Ectodermal cell (in vitro differentiated cells): ENCODE data around the gene TMEM248.
"Not testable (repeated sequence)": the region's sequence is repeated elsewhere in the genome, so short reads cannot be mapped to it uniquely, and the experiment has no call there.

Source experiments
- H3K27ac ChIP-seq: 2 replicates; pipeline ENCODE4 v1.7.0; 2013; ENCODE audit warnings: mild to moderate bottlenecking, low read depth, low read length; ENCODE audit not compliant: insufficient read depth, poor library complexity, severe bottlenecking
- H3K27me3 ChIP-seq: 2 replicates; pipeline ENCODE4 v1.7.0; 2013; ENCODE audit warnings: mild to moderate bottlenecking, low read length; ENCODE audit not compliant: insufficient read depth, control insufficient read depth, poor library complexity, severe bottlenecking
- H3K36me3 ChIP-seq: one replicate; pipeline ENCODE4 v1.7.0; 2013; ENCODE audit warnings: low read length; ENCODE audit not compliant: control insufficient read depth, insufficient read depth
- H3K4me1 ChIP-seq: one replicate; pipeline ENCODE4 v1.7.0; 2013; ENCODE audit warnings: low read length; ENCODE audit not compliant: control insufficient read depth, insufficient read depth
- H3K4me3 ChIP-seq: 2 replicates; pipeline ENCODE4 v1.7.0; 2013; ENCODE audit warnings: low read depth, low read length, control low read depth; ENCODE audit not compliant: insufficient read depth
- H3K9me3 ChIP-seq: 2 replicates; pipeline ENCODE4 v1.7.0; 2013; ENCODE audit warnings: mild to moderate bottlenecking, low read length, moderate library complexity; ENCODE audit not compliant: control insufficient read depth
- WGBS, 2 experiments: methylation state at CpG; one replicate each; pipeline ENCODE4 v1.1.7; 2013; ENCODE audit warnings: missing lambda C conversion rate in 2 of 2; 5-methylcytosine and 5-hydroxymethylcytosine counted together

TMEM248 gene

DNA sequence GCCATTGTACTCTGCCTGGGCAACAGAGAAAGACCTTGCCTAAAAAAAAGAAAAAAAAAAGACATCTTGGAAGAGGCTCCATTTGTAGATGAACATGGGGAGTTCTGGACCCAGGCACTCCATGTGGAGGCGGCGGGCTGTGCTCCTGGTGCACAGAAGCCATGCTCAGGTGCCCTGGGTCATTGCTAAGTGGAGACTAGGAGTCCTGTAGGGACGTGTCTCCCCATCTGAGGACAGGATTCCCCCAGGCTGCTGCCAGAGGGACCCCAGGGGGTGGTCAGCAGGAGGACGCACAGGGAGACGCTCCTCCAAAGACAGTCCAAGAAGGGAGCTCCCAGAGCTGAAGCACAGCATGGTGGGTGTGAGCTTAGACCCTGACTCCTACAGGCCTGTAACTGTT lies 40.1 kb downstream of the TMEM248 start:
- H3K4me3 ChIP-seq, result no peak overlapping the region
- no peak overlapping the region for H3K27ac ChIP-seq
- no peaks in the 10 kb centered on the region for H3K9me3 ChIP-seq
- 90 to 93% methylated on average over 5 of the region's 5 CpGs for WGBS, 2 experiments
- no peaks in the 10 kb centered on the region for H3K4me1 ChIP-seq
- H3K27me3 ChIP-seq, result no peaks in the 10 kb centered on the region
- H3K36me3 ChIP-seq, result peaks cover 5% of the 10 kb centered on the region

DNA sequence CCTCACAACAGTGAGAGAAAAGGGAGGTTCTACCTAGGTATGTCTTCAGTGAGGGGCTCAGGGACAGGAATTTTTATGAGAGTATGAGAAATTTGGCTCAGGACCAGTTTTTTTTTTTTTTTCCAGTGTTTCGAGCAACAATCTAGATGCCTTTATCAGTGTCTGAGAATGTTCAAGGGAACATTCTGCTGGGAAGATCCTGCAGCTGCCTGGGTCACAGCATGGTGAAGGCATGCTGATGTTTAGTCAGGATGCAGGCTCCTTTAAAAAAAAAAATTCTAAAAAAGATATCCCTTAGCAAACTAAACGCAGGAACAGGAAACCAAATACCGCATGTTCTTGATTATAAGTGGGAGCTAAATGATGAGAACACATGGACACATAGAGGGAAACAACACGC lies 43.4 kb downstream of the TMEM248 start:
- Histone ChIP-seq H3K9me3 (no peaks in the 10 kb centered on the region), H3K36me3 (no peaks in the 10 kb centered on the region), H3K27me3 (no peaks in the 10 kb centered on the region), H3K27ac (no peak overlapping the region), H3K4me1 (no peaks in the 10 kb centered on the region), H3K4me3 (no peak overlapping the region)
- WGBS, 2 experiments, result 95 to 97% methylated on average over 4 of the region's 4 CpGs

DNA sequence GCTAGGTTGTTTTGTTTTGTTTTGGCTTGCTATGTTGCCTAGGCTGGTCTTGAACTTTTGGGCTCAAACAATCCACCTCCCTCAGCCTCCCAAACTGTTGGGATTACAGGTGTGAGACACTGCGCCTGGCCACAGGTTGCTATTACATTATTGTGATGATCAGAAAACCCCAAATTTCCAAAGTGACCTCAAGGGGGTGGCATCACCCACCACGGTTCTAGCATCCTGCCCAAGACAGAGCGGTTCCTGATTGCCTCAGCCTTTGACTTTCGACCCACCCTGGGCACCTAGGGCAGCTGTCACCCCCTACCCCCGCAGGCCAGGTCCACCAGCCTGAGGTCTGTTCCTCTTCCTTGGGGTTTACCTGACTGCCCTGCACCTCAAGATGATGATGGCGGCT lies 46.0 kb downstream of the TMEM248 start:
- no peaks in the 10 kb centered on the region for H3K36me3 ChIP-seq
- H3K27ac ChIP-seq, result no peak overlapping the region
- H3K27me3 ChIP-seq, result no peaks in the 10 kb centered on the region
- no peaks in the 10 kb centered on the region for H3K9me3 ChIP-seq
- WGBS, 2 experiments, result 90 to 91% methylated on average over 6 of the region's 6 CpGs
- no peaks in the 10 kb centered on the region for H3K4me1 ChIP-seq
- H3K4me3 ChIP-seq, result no peak overlapping the region

DNA sequence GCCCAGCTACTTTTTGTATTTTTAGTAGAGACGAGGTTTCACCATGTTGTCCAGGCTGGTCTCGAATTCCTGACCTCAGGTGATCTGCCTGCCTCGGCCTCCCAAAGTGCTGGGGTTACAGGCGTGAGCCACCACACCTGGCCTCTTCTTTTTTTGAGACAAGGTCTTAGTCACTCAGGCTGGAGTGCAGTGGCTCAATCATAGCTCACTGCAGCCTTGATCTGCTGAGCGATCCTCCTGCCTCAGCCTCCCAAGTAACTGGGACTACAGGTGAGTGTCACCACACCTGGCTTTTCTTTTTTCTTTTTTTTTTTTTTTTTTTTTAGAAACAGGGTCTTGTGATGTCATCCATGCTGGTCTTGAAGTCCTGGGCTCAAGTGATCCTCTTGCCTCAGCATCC lies 48.0 kb downstream of the TMEM248 start:
- not testable (repeated sequence) for H3K9me3 ChIP-seq, H3K4me1 ChIP-seq, H3K36me3 ChIP-seq, H3K4me3 ChIP-seq, H3K27ac ChIP-seq, H3K27me3 ChIP-seq
- 93% methylated on average over 5 of the region's 5 CpGs for WGBS, 2 experiments

DNA sequence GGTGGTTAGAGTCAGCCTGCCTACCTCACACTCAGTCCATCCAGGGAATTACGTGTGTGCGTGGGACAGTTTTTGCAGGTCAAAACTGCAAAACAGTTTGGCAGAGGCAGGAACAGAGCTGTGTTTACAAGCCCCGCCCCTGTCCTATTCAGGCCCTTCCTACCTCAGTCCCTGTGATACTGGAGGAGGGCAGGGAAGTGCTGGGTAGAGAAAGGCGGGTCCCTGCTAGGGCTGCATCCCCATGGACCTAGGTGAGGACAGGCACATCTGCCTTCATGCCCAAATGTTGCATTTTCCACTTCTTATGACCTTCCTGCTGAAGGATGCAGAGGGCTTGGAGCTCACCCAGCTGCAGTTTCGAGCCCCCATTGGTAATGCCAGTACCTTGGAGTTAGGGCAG lies 49.3 kb downstream of the TMEM248 start:
- Histone ChIP-seq H3K36me3 (no peaks in the 10 kb centered on the region), H3K9me3 (no peaks in the 10 kb centered on the region), H3K4me1 (no peaks in the 10 kb centered on the region), H3K4me3 (no peak overlapping the region), H3K27ac (no peak overlapping the region), H3K27me3 (no peaks in the 10 kb centered on the region)
- 81 to 87% methylated on average over 5 of the region's 5 CpGs for WGBS, 2 experiments

DNA sequence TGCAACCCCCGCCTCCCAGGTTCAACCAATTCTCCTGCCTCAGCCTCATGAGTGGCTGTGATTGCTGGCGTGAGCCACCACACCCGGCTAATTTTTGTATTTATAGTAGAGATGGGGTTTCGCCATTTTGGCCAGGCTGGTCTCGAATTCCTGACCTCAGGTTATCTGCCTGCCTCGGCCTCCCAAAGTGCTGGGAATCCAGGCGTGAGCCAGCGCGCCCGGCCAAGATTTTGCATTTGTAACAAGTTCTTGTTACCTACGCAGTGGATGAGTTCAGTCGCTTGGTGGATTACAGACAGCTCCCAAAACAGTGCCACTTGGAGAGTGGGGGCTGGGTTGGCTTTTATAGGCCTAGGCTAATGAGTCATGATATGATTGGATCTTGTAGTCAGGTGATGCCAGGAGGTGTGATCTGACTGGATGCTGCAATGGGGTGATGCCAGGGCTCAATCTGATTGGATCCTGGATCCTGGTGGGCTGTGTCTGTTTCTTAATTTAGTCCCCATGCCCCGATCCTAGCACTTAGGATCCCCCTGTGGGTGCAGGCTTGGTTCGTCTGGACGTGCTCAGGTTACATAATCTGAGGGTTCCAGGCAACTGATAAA lies 54.1 kb downstream of the TMEM248 start:
- Histone ChIP-seq H3K4me3 (no peak overlapping the region), H3K27me3 (no peaks in the 10 kb centered on the region), H3K36me3 (no peaks in the 10 kb centered on the region), H3K27ac (no peak overlapping the region), H3K9me3 (no peaks in the 10 kb centered on the region), H3K4me1 (no peaks in the 10 kb centered on the region)
- WGBS, 2 experiments, result 93 to 94% methylated on average over 15 of the region's 15 CpGs

- not testable (repeated sequence) for H3K4me1 ChIP-seq, H3K27me3 ChIP-seq, H3K27ac ChIP-seq, H3K36me3 ChIP-seq, H3K9me3 ChIP-seq, H3K4me3 ChIP-seq
- 100% methylated on average over 2 of the region's 5 CpGs; no CpG with 5 or more reads in 1 of the 2 experiments for WGBS, 2 experiments
These were observed 57.3 kb downstream of the TMEM248 start for GRCh38 chr7:66978312-66978711.

- H3K36me3 ChIP-seq, H3K27ac ChIP-seq, H3K27me3 ChIP-seq, H3K4me3 ChIP-seq, H3K4me1 ChIP-seq, H3K9me3 ChIP-seq: not testable (repeated sequence)
- WGBS, 2 experiments, result 97% methylated on average over 2 of the region's 2 CpGs
These were observed 58.0 kb downstream of the TMEM248 start for GRCh38 chr7:66979013-66979412.

DNA sequence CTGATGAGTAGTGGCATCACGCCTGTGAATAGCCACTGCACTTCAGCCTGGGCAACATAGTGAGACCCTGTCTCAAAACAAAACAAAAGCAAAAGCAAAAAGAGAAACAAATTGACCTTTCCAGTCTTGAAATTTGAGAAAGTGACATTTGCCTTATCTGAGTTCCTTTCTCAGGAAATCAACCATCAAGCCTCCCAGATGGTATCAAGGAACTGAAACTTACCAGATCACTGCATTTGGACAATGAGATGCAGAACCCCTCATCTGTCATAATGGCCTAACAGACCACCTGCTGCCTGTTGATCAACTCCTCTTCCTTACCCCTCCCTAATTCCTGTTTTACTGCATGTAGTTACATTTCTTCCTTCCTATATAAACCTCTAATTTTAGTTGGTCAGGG lies 59.3 kb downstream of the TMEM248 start:
- not testable (repeated sequence) for H3K9me3 ChIP-seq, H3K4me1 ChIP-seq, H3K4me3 ChIP-seq, H3K27me3 ChIP-seq, H3K36me3 ChIP-seq, H3K27ac ChIP-seq
- 87 to 100% methylated on average over 1 of the region's 1 CpG for WGBS, 2 experiments

DNA sequence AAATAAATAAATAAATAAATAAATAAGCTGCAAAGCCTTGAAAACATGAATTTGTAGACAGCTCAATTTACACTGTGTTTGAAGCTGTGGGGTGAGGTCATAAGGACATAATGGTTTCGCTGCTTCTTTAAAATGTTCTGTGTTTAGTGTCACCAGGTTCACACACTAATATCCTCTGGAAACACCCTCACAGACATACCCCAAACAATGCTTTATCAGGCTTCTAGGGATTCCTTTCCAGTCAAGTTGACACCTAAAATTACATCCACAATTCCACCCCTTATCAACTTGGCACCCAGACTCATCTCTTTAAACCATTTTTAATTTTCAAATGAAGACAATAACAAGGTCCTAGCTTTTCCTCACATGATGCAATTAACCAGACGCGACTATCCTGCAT lies 68.5 kb downstream of the TMEM248 start:
- not testable (repeated sequence) for H3K27ac ChIP-seq, H3K4me1 ChIP-seq, H3K4me3 ChIP-seq, H3K9me3 ChIP-seq, H3K27me3 ChIP-seq
- peaks cover 11% of the 10 kb centered on the region for H3K36me3 ChIP-seq
- WGBS, 2 experiments, result 83% methylated on average over 1 of the region's 3 CpGs; no CpG with 5 or more reads in 1 of the 2 experiments

GRCh38 chr7:66994051-66994450 lies 73.0 kb downstream of the TMEM248 start:
- 71 to 100% methylated on average over 1 to 3 of the region's 5 CpGs for WGBS, 2 experiments
- not testable (repeated sequence) for H3K9me3 ChIP-seq, H3K4me3 ChIP-seq, H3K27me3 ChIP-seq, H3K4me1 ChIP-seq, H3K27ac ChIP-seq
- H3K36me3 ChIP-seq, result peaks cover 11% of the 10 kb centered on the region
